Left kidney (tissue), 2 donors: ENCODE data around the gene C1orf105. TPM values are rescaled to one million over a fixed set of nuclear protein-coding genes. Genes with fewer than 3 reads are reported as not detected.

ENCODE experiments used
- DNase-seq: peaks from one replicate; pipeline ENCODE4 v3.0.0-alpha.2; 2013
- polyA plus RNA-seq: library from polyadenylated mRNA; unstranded; fragments of 120-200 nt; gene quantifications from one replicate; pipeline ENCODE4 v1.2.1, GENCODE V29; 2013; ENCODE audit not compliant: insufficient read length

C1orf105 gene
- polyA plus RNA-seq, 1 donor: not detected

DNA sequence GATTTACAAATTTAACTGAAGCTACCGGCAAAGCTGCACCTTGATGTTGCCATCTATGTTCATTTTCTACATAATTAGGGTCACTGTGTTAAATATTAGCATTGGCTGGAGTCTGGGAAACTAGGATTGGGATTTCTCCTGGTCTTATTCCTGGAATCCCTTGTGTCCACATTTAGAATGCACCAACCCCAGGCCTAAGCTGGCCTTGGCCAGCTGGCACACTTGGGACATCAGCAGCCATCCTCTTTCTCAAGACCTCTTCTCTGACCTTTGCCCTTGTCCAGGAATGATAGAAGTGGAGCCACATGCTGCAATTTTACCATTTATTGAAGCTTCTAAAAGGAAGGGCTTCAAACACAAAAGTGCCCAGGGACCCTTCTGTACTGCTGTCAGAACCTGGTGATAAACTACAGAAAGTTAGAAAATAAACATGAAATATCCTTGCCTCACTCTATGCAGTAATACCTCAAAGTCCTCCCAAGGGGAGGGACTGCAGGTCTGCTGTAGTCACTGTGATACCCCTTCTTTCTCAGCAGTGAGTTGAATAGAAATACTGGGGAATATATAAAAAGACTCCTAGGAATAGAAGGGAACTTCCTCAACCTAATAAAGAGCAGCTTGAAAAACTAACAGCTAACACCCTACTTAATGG, 37.1 kb downstream of the C1orf105 start:
- no peak for DNase-seq

DNA sequence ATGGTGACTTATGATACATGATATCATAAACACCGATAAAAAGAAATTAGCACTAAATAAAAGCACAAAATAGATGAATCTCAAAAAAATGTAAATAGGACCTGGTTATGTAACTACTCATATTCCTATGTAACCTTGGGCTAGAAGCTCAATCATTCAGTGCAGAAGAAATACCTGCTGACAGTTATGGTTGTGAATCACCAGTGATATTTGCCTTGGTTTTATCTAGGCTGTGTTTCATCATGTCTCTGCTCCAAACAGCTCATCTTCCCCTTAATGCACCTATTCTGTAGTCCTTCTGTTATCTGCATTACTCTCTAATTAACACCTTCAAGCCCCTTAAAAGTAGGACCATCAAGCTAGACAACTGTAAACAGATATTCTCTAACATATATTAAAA, 39.7 kb downstream of the C1orf105 start:
- DNase-seq: no peak

DNA sequence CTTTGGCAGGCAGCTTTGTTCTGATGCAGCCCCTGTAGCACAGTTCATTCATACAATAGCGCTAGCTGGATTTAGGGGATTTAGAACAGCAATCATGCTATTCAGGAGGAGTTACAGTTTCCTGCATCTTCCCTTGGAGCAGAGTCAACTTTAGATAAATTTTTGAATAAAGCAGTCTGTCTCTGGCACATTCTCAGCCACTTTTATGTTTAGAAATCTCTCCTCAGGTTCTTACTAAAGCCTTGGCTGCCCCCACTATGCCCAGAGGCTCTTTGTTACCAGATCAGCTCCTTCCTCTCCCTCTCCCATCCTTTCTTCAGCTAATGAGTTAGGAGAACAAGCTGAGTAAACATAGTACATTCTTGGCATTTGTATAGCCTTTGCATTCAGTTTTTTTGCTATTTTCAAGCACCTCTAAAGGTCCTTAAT, 40.4 kb downstream of the C1orf105 start:
- DNase-seq: no peak

DNA sequence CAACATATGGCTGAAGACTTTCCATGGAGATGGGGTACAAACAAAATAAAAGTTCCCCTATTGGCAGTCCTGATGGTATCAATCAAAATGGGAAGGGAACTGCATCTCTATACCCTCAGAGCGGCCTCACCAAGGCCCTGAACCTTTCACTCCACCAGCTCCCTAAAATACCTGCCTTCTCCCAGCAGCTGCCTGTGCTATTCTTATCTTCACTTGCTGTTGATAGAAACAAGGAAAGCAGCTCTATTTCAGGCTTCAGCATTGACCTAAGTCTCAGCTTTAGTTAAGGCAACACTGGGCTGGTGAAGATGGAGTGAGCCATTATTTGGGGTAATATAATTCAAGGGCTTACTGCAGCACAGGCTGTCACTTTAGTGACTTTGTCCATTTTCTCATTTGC, 45.1 kb downstream of the C1orf105 start:
- no peak for DNase-seq

DNA sequence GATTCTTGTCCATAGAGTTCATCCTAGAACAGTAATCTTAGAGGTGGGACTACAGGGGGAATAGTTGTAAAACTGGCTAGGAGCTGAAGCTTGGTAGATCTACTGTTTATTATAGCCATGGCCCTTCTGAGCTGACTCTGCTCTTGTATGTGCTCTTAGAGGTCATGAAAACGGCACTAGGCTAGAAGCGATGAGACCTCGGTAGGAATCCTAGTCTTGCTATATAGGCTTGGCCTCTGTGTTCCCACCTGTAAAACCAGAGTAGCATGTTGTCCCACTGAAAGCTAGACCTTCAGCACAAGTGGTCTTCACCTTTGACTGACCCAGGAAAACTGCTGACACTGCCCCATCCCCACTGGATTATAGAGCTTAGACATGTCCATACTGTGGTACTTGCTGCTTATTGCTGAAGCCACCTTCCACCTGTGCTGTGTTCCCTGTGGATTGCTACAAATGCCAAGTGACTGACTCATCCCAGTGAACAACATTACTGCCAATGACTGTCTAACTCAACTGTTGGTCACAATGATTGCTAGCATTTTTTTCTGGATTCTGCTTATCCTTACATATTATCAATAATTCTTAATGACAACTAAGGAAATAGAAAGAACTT, 46.4 kb downstream of the C1orf105 start:
- DNase-seq: no peak

DNA sequence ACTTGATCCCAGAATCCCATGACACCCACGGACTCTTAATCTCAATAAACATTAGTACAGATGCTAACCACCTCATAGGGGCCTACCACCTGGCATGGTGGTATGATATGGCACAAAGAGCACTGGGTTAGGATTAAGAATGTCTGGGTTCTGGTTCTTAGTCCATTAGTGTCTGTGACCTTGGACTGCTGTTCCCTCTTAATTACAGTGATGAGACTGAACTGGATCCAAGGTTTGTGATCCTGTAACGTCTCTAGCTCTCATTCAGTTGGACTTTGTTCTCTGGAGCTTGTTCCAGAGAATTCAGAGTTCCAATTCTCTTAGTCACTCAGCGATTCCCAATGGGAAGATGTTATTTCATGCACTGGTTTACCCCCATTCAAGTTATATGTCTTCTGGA, 47.0 kb downstream of the C1orf105 start:
- no peak for DNase-seq

DNA sequence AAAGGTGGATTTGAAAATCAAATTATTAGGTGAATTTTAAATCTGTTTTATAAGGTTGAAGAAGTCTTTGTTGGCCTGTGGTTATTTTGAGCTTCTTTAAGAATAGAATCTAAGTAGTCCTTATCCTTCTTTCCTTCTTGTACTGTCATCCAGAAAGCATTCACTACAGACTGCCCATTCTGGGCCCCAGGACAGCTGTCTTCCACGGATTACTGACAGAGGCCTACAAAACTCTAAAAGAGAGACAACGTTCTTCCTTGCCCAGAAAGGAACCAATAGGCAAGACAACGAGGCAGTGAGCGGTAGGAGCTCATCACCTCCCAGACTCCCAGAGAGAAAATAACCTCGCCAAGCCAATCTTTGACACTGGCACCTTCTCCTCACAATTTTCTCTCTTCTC, 47.8 kb downstream of the C1orf105 start:
- no peak for DNase-seq

DNA sequence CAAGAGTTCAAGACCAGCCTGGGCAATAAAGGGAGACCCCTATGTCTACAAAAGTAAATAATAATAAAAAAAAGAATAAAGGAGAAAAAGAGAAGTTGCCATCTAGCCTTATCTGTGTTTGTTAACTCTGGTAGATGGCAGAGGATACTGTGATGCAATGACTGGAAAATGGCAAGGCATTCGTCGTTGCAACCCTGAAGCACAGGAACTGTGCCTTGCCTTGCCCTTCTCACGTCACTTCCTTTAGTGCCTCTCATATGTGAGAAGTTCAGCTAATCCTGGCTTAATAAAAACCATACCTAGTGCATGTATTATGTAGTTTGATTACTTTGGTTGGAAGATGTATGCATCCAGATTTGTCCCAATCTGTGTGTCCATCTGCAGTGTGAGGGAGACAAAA, 49.2 kb downstream of the C1orf105 start:
- DNase-seq: no peak

DNA sequence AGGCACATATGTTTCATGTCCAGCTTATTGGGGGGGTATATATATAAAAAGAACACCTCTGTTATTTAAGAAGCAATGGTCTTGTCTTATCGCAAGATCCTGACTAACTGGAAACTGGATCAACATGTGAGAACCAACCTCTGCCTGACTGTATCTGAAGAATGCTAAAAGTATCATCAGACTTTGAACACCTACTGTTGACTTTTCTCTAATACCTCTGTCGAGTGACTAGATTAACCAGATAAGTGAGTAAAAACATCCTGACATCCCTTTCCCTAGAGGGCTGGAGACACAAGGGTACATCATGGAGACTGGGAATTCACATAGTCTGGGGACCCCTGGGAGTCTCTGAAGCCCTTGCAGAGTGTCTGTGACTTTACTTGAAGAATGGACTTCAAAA, 49.7 kb downstream of the C1orf105 start:
- DNase-seq: no peak

DNA sequence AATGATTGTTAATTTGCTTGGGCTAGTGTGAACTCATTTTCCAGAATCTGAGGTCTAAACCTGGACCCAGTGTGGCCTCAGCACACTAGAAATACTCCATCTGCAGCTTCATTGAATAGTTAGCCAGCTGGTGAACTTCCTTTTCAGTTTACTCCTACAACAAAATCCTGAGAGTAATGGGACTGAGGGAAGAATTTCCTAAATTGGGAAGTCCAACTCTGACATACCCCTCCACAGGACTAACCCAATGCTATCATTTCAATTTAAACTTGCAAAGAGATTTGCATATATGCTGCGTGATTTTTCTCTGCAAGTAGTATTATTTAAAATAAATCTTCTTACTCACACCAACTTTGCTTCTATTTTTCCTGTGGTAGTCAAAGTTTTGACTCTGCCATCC, 51.2 kb downstream of the C1orf105 start:
- no peak for DNase-seq

DNA sequence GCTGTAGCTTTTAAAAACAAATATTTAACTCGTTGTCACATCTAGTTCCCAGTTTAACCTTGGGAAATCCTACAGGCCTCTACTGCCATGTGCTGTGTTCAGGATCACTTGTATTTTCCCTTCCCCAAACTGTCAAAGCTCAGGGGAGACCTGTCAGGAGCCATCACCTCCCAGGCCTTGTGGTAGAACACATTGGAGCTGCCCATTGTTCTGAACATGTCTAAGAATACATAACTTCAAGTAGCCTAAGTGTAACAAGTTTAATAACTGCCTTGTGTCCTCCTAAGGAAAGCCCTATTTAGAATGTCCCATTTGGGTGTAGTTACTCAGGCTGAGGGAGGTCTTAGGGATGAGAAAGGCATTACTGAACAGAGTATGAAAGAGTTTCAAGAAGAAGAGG, 52.0 kb downstream of the C1orf105 start:
- DNase-seq: no peak

DNA sequence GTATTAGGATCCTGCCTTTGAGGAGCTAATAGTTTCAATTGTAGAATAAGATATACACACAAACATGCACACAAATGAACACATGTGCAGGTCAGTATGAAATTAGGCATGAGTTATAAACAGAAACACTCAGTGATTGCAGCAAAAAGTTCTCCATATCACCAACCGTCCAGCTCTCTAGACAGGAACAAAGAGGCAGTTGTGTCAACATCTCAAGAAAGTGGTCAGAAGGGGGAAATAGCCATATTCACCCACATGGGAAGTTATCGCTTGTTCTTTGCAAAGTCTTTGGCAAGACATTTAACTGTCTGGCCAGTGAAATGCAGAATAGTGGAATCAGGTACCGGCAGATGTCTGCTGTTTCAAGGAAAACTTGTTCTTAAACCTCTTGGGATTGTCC, 52.8 kb downstream of the C1orf105 start:
- no peak for DNase-seq

DNA sequence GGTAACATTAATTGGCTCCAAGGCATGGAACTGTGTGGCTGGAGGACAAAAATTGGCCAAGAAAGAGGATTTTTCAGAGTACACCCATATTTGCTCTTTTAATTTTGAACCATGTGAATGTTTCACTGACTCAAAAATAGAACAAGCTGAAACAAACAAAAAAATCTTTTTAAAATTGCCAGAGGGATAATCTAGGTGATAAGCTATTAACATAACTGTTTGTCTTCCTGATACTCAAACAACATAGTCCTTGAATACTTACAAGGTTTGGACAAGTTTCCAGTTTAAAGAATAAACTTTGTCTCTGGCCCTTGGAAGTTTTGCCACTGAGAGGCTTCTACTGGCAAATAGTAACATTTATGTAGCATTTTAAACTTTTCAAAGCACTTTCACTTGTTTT, 53.4 kb downstream of the C1orf105 start:
- DNase-seq: no peak

DNA sequence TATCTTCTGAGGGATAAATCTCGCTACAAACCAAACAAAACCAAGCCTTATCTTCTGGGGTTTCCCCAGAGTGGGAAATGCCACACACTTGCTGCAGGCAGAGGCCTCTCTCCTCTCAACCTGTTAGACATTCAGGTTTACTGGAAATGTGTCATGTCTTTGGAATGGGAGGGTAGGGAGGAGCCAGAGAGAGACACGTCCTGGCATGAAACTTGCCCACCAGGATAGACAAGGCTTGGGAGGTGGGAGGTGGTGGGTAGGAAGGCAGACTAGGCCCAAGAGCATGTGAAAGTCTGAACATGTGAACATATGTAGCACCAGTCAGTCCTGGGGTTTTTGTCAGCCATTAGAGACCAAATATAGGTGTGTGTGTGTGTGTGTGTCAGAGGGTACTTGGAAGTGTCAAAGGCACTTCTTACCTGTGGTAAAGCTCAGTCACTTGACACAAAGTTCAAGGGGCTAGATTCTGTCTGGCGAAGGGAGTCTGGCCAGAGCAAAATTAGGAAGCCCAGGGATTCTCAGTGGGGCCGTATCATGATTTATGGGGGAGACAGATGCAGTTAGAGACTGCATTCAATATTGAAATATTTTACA, 55.8 kb downstream of the C1orf105 start:
- no peak for DNase-seq

DNA sequence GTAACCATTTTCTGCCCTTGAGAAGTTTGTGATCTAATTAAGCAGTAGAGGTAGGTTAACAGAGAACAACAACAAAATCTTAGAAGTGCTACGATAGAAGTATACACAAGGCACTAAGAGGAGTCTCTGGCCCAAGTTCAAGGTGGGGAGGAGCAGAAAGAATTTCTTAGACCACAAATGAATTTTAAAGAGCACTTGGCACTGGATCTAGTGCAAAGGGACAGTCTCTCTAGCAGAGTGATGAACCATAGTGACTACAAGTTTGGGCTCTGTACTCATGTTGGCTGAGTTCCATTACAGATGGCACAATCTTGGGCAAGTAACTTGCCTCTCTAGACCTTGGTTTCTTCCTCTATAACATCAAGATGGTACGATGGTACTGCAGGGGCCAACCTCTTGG, 56.7 kb downstream of the C1orf105 start:
- DNase-seq: no peak

DNA sequence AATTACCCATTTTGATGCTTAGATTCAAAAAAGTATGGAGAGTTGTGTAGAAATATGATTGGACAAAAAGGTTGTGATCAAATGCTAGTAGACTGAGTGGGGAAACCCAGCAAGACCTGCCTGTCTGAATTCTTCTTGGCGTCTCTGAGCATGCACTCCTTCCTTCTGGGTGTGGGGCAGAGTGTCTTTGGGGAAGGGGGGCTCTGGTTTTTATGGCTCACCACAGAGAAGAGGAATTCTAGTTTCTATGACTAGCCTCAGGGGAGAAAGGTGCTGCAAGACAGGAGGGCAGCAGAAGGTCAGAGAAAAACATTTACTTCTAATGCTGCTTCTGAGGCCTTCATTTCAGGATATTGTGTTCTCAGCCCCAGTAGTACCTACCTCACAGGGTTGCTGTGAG, 57.3 kb downstream of the C1orf105 start:
- no peak for DNase-seq

DNA sequence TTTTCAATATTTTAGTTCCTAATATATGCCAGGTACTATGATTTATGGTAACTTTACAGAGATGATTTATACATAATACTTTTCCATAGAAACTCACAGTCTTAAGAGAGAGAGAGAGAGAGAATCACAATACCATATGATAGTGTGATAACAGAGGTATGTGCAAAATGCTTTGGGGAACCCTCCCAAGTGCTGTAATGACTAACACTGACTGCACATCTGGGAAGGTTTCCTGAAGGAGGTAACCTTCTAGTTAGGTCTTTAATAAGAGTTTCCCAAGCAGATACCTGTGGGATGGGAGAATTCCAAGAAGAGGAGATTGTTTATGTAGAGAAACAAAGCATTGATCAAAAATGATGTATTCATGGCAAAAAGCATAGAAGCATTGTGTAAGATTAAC, 58.0 kb downstream of the C1orf105 start:
- DNase-seq: no peak

DNA sequence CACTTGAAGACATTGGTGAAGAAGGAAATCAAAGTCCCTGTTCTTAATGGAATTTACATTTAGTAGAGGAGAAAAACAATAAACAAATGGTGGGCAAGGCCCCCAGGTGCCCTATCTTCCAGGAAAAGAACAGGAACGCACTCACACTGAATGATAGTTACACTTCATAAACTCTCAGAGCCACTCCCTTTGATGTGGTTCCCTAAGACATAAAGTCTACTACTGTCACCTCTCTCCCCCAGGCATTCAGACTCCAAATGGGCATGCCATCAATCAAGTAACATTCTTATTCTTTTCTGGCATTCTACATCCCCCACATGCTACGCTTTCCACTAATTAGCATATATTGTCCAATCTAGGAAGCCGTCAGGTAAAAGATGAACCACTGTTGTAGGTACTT, 59.9 kb downstream of the C1orf105 start:
- no peak for DNase-seq

DNA sequence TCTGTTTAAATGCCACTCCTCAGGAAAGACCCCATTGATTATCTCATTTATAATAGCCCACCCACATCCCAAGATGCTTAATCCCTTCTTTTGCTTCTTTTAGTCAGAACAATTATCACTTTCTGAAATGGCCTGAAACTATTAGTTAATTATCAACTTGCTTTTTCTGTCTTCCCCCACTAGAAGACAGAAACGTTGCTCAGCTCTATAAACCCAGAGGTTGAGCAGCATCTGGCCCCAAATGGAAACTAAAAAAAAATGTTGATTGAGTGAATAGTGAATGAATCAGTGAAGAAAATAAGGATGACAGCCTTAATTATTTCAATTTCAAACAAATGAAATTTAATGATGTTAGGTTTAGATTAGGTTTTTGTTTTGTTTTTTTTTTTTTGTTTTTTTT, 61.6 kb downstream of the C1orf105 start:
- no peak for DNase-seq

DNA sequence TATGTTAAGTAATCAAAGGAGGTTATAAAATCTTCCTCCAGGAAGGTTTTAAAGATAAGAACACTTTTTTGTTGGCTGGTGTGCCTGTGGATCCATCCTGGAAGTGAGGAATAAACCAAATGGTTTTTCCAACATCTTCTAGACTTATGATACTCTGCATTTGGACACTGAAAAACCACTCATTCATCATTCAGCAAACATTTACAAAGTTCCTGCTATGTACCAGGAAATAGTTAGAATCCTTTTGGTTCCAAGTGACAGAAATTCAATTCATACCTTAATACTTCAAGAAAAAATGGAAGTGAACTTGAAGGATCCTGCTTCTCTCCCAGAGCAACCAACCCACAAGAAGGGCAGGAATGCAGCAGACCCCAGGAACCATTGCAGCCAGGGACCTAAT, 63.0 kb downstream of the C1orf105 start:
- no peak for DNase-seq

DNA sequence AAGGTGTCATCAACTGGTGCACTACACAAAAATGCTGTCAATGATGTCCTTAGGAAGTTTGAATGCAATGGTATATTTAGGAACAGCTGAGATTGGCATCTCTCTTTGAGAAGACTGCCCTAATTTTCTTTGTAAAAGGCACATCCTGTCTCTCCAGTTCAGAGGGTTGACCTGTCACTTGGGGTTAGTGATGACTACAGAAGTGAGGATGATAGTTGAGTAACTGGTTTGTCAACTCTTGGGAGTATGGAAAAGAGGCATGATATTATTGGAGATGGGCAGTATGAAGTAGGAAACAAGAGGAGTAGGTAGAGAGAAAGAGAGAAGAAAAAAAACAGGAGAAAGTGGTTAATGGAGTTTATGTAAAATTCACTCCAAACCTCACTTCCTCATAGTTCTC, 63.8 kb downstream of the C1orf105 start:
- DNase-seq: no peak

DNA sequence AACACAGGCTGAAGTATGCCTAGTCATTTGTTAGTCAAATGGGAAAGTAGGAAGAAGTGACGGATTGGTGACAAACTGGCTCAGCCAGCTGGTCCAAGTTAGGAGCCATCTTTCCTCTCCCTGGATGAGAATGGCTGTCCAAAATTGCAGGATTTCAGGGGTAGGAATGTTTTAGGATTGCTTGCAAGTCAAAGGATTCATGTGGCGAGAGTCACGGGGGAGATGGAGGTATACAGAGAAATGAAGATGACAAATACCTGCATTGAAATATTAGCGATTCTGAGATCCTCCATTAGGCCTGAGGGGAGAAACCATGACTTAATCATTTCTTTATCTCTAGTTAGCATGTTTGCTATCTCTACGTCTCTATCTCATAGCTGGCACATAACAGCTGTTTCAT, 65.1 kb downstream of the C1orf105 start:
- DNase-seq: no peak

DNA sequence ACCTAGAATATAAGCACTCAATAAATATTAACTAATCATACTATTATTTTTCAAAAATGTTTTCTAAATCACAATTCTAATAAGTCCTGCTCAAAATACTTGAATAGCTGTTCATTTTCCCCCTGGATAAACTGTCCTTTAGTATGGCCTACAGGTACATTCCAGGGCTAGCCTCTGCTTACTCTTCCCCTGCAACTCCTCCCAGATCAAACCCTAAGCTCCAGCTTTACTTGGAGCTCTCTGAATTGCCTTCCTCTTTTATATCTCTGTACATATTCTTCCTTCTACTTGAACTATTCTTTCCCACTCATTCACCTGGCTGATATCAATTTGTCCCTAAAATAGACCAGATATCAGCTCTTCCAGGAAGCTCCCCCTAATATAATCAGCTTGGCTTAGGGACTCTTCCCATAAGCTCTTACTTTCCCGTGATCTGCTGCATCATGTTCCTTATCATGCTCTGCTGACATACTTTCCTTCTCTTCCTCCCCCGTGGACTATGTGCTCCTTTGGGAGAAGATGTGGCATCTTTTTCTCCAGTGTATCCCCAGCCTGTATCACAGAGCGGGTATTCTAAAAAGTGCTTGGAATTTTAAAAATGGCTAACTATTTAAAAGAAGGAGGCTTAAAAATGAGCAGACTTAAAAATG, 66.4 kb downstream of the C1orf105 start:
- no peak for DNase-seq

DNA sequence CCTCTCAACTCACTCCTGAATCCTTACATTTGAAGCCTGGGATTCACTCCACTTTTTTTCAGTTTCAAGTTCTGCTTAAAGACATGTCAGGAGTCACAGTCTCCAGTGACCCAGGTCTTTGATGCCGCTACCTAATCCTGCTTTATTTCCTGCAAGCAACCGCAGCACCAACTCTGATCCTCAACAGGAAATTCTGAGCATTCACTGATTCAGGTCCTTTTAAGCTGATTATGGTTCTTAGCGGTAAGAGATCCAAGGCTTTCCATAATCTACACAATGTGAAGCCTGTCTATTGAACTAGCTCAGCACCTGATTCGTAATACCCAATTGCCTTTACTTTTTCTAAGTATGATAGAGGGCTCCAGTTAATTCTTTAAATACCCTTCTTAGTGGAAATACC, 67.1 kb downstream of the C1orf105 start:
- no peak for DNase-seq
